IMR-90 (cell line): Measurements from ENCODE around the gene TMEM214. TPM values are rescaled to one million over a fixed set of nuclear protein-coding genes. Genes with fewer than 3 reads are reported as not detected.

Experiments used
- ATAC-seq: fragments of 200-7000 bp; cut with Tn5 transposase; 2 replicates; pipeline ENCODE4 v1.9.1; 2020; ENCODE audit warnings: low read depth, mild to moderate bottlenecking, moderate library complexity
- BruUV-seq: library from RNA; stranded (reverse); fragments of 400-500 nt; replicated peaks from 2 replicates; lab custom pipeline; 2021; lab: Mats Ljungman, UMichigan
- CTCF ChIA-PET: fragments of 300-600 bp; formaldehyde crosslinking; extraction: SDS; loops from one replicate; lab custom pipeline; 2021; ENCODE audit warnings: antibody characterized with exemption; lab: Yijun Ruan, JAX
- POLR2A ChIA-PET: fragments of 300-600 bp; sonication (Branson Sonifier 250); formaldehyde crosslinking; loops from one replicate; lab custom pipeline; 2022; ENCODE audit warnings: antibody characterized with exemption; ENCODE audit not compliant: unreplicated experiment; lab: Charles Lee
- DNase-seq: peaks from one replicate; pipeline ENCODE4 v3.0.0; 2013
- H2AFZ ChIP-seq: replicated peaks from 2 replicates; pipeline ENCODE3; 2013; ENCODE audit warnings: low read length, mild to moderate bottlenecking; ENCODE audit not compliant: poor library complexity
- H2AK5ac ChIP-seq: 2 replicates; pipeline ENCODE4 v1.6.1; 2013; ENCODE audit warnings: low read depth, low read length, inconsistent platforms
- H2AK9ac ChIP-seq: replicated peaks from 2 replicates; pipeline ENCODE3; 2013; ENCODE audit warnings: mild to moderate bottlenecking, low read depth, low read length, moderate library complexity; ENCODE audit not compliant: poor library complexity
- H2BK120ac ChIP-seq: 2 replicates; pipeline ENCODE4 v1.6.1; 2013; ENCODE audit warnings: low read depth, low read length, inconsistent platforms
- H2BK15ac ChIP-seq: 3 replicates; pipeline ENCODE4 v1.6.1; 2013; ENCODE audit warnings: low read depth, low read length, inconsistent platforms
- H2BK20ac ChIP-seq: 2 replicates; pipeline ENCODE4 v1.6.1; 2013; ENCODE audit warnings: low read depth, mild to moderate bottlenecking, inconsistent platforms, low read length, moderate library complexity
- H2BK5ac ChIP-seq: 2 replicates; pipeline ENCODE4 v1.6.1; 2013; ENCODE audit warnings: mild to moderate bottlenecking, low read depth, low read length, inconsistent platforms; ENCODE audit not compliant: poor library complexity, severe bottlenecking
- H3K14ac ChIP-seq: replicated peaks from 2 replicates; pipeline ENCODE4 v1.6.1; 2013; ENCODE audit warnings: low read depth, low read length, inconsistent platforms
- H3K18ac ChIP-seq: 2 replicates; pipeline ENCODE4 v1.6.1; 2013; ENCODE audit warnings: low read depth, low read length, control low read depth
- H3K23ac ChIP-seq: 2 replicates; pipeline ENCODE4 v1.6.1; 2013; ENCODE audit warnings: low read depth, low read length, inconsistent platforms
- H3K27ac ChIP-seq: 2 replicates; pipeline ENCODE4 v1.5.1; 2013; ENCODE audit warnings: mild to moderate bottlenecking, control low read depth, low read length; ENCODE audit not compliant: insufficient read depth
- H3K27me3 ChIP-seq: 2 replicates; pipeline ENCODE4 v1.6.1; 2013; ENCODE audit warnings: low read length; ENCODE audit not compliant: control insufficient read depth, insufficient read depth
- H3K36me3 ChIP-seq: 2 replicates; pipeline ENCODE4 v1.6.1; 2013; ENCODE audit warnings: low read length, mixed read lengths; ENCODE audit not compliant: control insufficient read depth, insufficient read depth
- H3K4ac ChIP-seq: 2 replicates; pipeline ENCODE4 v1.6.1; 2013; ENCODE audit warnings: low read depth, low read length, inconsistent platforms
- H3K4me1 ChIP-seq: 2 replicates; pipeline ENCODE4 v1.6.1; 2013; ENCODE audit warnings: low read length, mixed read lengths; ENCODE audit not compliant: control insufficient read depth, insufficient read depth
- H3K4me2 ChIP-seq: 2 replicates; pipeline ENCODE4 v1.6.1; 2013; ENCODE audit warnings: low read depth, mild to moderate bottlenecking, control low read depth, low read length, moderate library complexity
- H3K4me3 ChIP-seq: 2 replicates; pipeline ENCODE4 v1.5.1; 2013; ENCODE audit warnings: low read depth, mild to moderate bottlenecking, control low read depth, low read length, moderate library complexity; ENCODE audit not compliant: insufficient read depth
- H3K56ac ChIP-seq: 2 replicates; pipeline ENCODE4 v1.6.1; 2013; ENCODE audit warnings: low read length, inconsistent platforms; ENCODE audit not compliant: insufficient read depth; ENCODE audit errors: extremely low read depth
- H3K79me1 ChIP-seq, 2 experiments: 2 replicates each; pipeline ENCODE4 v1.6.1; 2013; ENCODE audit warnings: low read length in 2 of 2, inconsistent platforms in 1 of 2, low read depth in 1 of 2
- H3K9ac ChIP-seq: 2 replicates; pipeline ENCODE4 v1.6.1; 2013; ENCODE audit warnings: low read depth, low read length, control low read depth
- H3K9me1 ChIP-seq: 2 replicates; pipeline ENCODE4 v1.6.1; 2013; ENCODE audit warnings: low read length, inconsistent platforms; ENCODE audit not compliant: insufficient read depth
- H3K9me3 ChIP-seq: 2 replicates; pipeline ENCODE4 v1.6.1; 2013; ENCODE audit warnings: low read length; ENCODE audit not compliant: control insufficient read depth, insufficient read depth
- H4K20me1 ChIP-seq: 2 replicates; pipeline ENCODE4 v1.6.1; 2013; ENCODE audit warnings: low read length, inconsistent platforms; ENCODE audit not compliant: insufficient read depth
- H4K5ac ChIP-seq: 2 replicates; pipeline ENCODE4 v1.6.1; 2013; ENCODE audit warnings: mild to moderate bottlenecking, low read depth, low read length, control low read depth
- H4K8ac ChIP-seq, 2 experiments: 2 replicates each; pipeline ENCODE4 v1.6.1; 2013; ENCODE audit warnings: low read depth in 2 of 2, low read length in 2 of 2, control low read depth in 1 of 2, inconsistent platforms in 1 of 2
- H4K91ac ChIP-seq: 2 replicates; pipeline ENCODE4 v1.6.1; 2013; ENCODE audit warnings: low read depth, low read length, inconsistent platforms; ENCODE audit not compliant: insufficient read depth
- CHD1 ChIP-seq: IDR thresholded peaks from 2 replicates; pipeline ENCODE4 v1.6.1; 2012; ENCODE audit warnings: low read depth, low read length, improper control_type of control experiment
- ELK1 ChIP-seq: fragments of 150-350 bp; IDR thresholded peaks from 2 replicates; pipeline ENCODE4 v1.6.1; 2016; ENCODE audit warnings: low read depth, mild to moderate bottlenecking, low read length, moderate library complexity, borderline replicate concordance
- NFE2L2 ChIP-seq: fragments of 150-350 bp; IDR thresholded peaks from 2 replicates; pipeline ENCODE4 v1.6.1; 2016; ENCODE audit warnings: low read depth, mild to moderate bottlenecking, low read length
- RAD21 ChIP-seq: IDR thresholded peaks from 2 replicates; pipeline ENCODE4 v1.6.1; 2012; ENCODE audit warnings: low read length, improper control_type of control experiment
- RFX5 ChIP-seq: IDR thresholded peaks from 2 replicates; pipeline ENCODE4 v1.8.0; 2012; ENCODE audit warnings: low read depth, mild to moderate bottlenecking, low read length, moderate library complexity
- USF2 ChIP-seq: fragments of 150-350 bp; IDR thresholded peaks from 2 replicates; pipeline ENCODE4 v1.6.1; 2017; ENCODE audit warnings: mild to moderate bottlenecking, antibody characterized with exemption, low read length, low read depth
- WGBS, 2 experiments: methylation state at CpG; one replicate each; pipeline versions ENCODE4 v1.1.5 to v1.1.7; 2013; ENCODE audit warnings: missing lambda C conversion rate in 2 of 2; ENCODE audit not compliant: insufficient read length in 1 of 2; ENCODE audit errors: extremely low coverage in 2 of 2; 5-methylcytosine and 5-hydroxymethylcytosine counted together
- dilution Hi-C: fragments of 300-500 bp; cut with HindIII; formaldehyde crosslinking; loops from one replicate; pipeline ENCODE4 v1.14.3; 2018; ENCODE audit warnings: low sequenced_read_pairs; ENCODE audit not compliant: unreplicated experiment
- in situ Hi-C: fragments of 300-500 bp; cut with MboI; formaldehyde crosslinking; loops from 3 replicates; pipeline ENCODE4 v1.14.3; 2019; ENCODE audit warnings: low sequenced_read_pairs, inconsistent platforms, mixed read lengths
- intact Hi-C: fragments of 100-400 bp; cut with micrococcal nuclease; formaldehyde crosslinking; loops from 2 replicates; pipeline ENCODE4 v1.10.0; 2022
- polyA plus RNA-seq, 3 experiments: library from polyadenylated mRNA; depleted of rRNA; stranded (reverse); fragments of >200 nt; gene quantifications; 2 replicates each; pipeline ENCODE4 v1.2.3, GENCODE V29; 2012; ENCODE audit warnings: low replicate concordance in 1 of 3
- total RNA-seq: library from RNA; depleted of rRNA; stranded (reverse); fragments of >200 nt; gene quantifications from 2 replicates; pipeline ENCODE4 v1.2.3, GENCODE V29; 2012

Gene TMEM214
- total and polyA plus RNA-seq, 2 of the 4 experiments (the other 2 are of a cell fraction): 32.1 to 121 TPM

GRCh38 chr2:26991717-26992116 lies 41.0 kb upstream of the TMEM214 start:
- Histone ChIP-seq H3K14ac (no peak overlapping the region), H2AK5ac (no peak overlapping the region), H2AFZ (no peak overlapping the region), H3K4me2 (no peak overlapping the region), H3K9me1 (peaks cover 2% of the 10 kb centered on the region; the same call in 1 of the 2 replicates), H3K79me1 (no peaks in the 10 kb centered on the region), H4K20me1 (peaks cover 14% of the 10 kb centered on the region; the same call in 1 of the 2 replicates), H3K23ac (no peak overlapping the region), H2BK120ac (no peak overlapping the region), H3K27ac (no peak overlapping the region), H2AK9ac (no peak overlapping the region), H3K27me3 (no peaks in the 10 kb centered on the region), H4K8ac (no peak overlapping the region), H4K5ac (no peak overlapping the region), H2BK15ac (no peak overlapping the region), H3K9me3 (no peaks in the 10 kb centered on the region), H3K9ac (no peak overlapping the region), H4K91ac (no peak overlapping the region), H3K4me1 (peaks cover 4% of the 10 kb centered on the region; the same call in 1 of the 2 replicates), H3K18ac (no peak overlapping the region), H3K56ac (no peak overlapping the region), H2BK20ac (no peak overlapping the region), H3K4me3 (no peak overlapping the region), H3K4ac (no peak overlapping the region), H3K36me3 (no peaks in the 10 kb centered on the region), H2BK5ac (no peak overlapping the region)
- CTCF ChIA-PET: no interaction called here
- WGBS, 2 experiments: 72% methylated on average over 2 of the region's 5 CpGs; no CpG with 5 or more reads in 1 of the 2 experiments
- DNase-seq (no peak), ATAC-seq (no peak)
- no TSS peak for BruUV-seq
- in situ Hi-C loops: no loop called here
- dilution Hi-C loops: no loop called here
- POLR2A ChIA-PET: no interaction called here
- intact Hi-C loops: no loop called here
- TF ChIP-seq USF2: no peak
- TF ChIP-seq NFE2L2: no peak
- no peak for TF ChIP-seq RAD21
- no peak for TF ChIP-seq ELK1
- no peak for TF ChIP-seq CHD1
- no peak for TF ChIP-seq RFX5
